Epithelial cell of esophagus (primary cell): ENCODE measurements around the gene CENPU.
A peak's percentile ranks its signal among the peaks of the same experiment; 100 is the strongest.

Experiments used
- DNase-seq: peaks from one replicate; pipeline ENCODE4 v3.0.0; 2010; ENCODE audit warnings: low read depth
- H3K4me3 ChIP-seq: 2 replicates; pipeline ENCODE4 v1.5.1; 2011; ENCODE audit warnings: mild to moderate bottlenecking, low read length, control low read depth
- CTCF ChIP-seq: IDR thresholded peaks from 2 replicates; pipeline ENCODE4 v1.5.1; 2011; ENCODE audit warnings: low read depth, mild to moderate bottlenecking, low read length, control low read depth, inconsistent platforms; ENCODE audit not compliant: insufficient read depth; ENCODE audit errors: missing control alignments

Gene CENPU

DNA sequence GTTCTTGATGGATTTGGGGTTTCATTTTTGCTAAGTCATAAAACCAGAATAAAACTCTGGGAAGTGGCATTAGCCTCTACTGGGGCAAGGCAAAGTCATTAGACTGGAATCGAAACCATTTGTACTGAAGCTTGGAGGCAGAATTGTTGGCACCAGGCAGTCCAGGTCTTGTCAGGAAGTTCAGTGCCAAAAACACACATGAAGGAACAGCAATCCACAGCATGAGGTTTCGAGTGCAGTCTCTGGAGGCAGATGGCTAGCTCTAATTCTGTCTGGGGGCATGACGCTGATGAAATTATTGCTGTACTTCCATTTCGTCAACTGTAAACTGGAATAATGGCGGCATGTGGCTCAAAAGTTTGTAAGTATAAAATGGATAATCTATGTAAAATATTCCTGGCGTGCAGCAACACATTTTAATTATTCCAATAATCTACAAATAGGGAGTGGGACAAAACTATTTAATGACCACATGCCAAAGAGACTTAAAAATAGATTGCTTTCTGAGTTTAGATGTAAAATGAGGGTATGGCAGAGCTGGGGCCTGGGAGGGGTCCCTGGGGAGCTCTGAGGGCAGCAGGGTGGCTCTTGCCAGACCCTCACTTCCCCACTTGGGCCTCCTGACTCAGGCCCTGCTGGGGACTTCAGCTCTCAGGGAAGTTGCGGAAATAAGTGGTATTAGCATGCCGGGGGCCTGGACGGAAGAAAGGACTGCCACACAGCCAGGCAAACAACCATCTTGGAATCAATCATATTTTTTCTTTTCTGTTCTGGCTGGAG, 18.8 kb upstream of the CENPU start:
- H3K4me3 ChIP-seq, result no peak overlapping the region
- no peak for TF ChIP-seq CTCF
- DNase-seq, result no peak

GRCh38 chr4:184751585-184751956, 17.7 kb upstream of the CENPU start:
- no peak for DNase-seq
- H3K4me3 ChIP-seq, result no peak overlapping the region
- TF ChIP-seq CTCF, result no peak

DNA sequence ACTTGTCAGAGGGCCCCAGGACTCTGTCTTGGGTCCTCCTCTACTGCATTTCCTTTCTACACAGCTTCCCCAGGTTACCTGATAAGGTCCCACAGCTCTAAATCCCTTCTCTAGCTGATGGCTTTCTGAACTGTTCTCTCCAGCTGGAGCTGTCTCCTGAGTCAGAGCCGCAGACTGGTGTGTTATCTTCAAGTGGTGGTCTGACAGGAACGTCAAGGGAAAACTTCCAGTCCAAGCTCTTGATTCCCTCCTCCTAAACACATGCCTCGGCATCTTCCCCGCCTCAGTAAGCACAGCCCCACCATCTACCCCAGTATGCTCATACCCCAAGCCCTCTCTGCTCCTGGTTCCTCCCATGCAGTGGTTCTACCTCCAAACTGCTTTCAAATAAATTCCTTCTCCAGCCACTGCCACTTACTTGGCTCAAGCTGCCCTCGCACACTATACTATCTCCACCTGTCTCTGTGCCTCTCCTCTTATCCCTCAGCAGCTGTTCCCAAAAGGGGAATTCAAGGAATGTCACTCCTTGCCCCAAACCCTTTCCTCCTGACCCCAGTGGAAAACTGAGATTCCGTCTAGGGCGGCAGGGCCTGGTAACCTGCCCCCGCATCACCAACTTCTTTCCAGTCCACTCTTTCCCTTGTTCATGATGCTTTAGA, 17.2 kb upstream of the CENPU start:
- DNase-seq, result no peak
- H3K4me3 ChIP-seq, result no peak overlapping the region
- no peak for TF ChIP-seq CTCF

- DNase-seq, result peak; percentile 93
- H3K4me3 ChIP-seq, result no peak overlapping the region
- no peak for TF ChIP-seq CTCF
Observed at GRCh38 chr4:184748251-184748652, 14.4 kb upstream of the CENPU start.

DNA sequence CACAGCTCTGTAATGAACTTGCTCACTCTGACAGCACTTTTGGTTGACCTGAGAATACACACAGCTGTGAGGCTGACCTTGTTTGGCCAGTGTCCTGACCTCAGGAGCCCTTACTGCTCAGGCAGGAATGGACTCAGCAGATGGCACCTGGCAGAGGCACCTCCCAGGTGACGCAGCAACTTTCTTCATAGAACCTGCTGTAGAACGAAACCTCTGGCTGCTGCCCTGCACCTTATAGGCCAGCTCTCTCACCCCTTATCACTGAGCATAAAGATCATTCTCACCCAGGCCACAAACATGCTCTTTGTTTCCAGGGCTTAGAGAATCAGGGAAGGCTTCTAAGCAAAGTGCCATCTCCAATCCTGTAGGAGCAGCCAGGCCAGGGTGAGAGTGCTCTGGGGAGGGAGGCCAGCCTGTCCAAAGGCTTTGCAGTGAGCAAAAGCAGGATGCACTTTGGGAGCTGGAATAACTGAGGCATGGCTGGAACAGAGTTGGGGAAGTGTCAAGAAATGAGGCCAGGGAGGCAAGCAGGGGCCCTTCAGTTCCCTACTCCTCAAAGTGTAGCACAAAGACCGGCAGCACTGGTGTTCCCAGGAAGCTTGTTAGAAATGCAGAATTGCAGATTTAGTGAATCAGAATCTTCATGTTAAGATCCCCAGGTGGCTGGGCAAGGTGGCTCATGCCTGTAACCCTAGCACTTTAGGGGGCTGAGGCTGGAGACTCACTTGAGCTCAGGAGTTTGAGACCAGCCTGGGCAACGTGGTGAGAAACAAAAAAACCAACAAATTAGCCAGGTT, 13.3 kb upstream of the CENPU start:
- DNase-seq, result peak; percentile 43
- no peak overlapping the region for H3K4me3 ChIP-seq
- TF ChIP-seq CTCF, result no peak

- DNase-seq, result peak; percentile 83
- peak; percentile 86 for TF ChIP-seq CTCF
- H3K4me3 ChIP-seq, result no peak overlapping the region
Observed at GRCh38 chr4:184745831-184746795, 12.2 kb upstream of the CENPU start.
